Lung microvascular endothelial cell (primary cell): ENCODE measurements around the gene RPL37. TPM values are rescaled to one million over a fixed set of nuclear protein-coding genes. Genes with fewer than 3 reads are reported as not detected.
A peak's percentile ranks its signal among the peaks of the same experiment; 100 is the strongest.
"Not testable (repeated sequence)": the region's sequence is repeated elsewhere in the genome, so short reads cannot be mapped to it uniquely, and the experiment has no call there.

Source experiments
- DNase-seq, 2 donors: peaks; one replicate each; pipeline versions ENCODE4 v3.0.0 to v3.0.0-alpha.2; 2010; ENCODE audit warnings: low read depth in 2 of 2
- total RNA-seq: library from RNA; depleted of rRNA; stranded (reverse); fragments of >200 nt; gene quantifications from 2 replicates; pipeline ENCODE4 v1.2.1, GENCODE V29; 2014

RPL37 gene
- total RNA-seq, 1 donor from 2014 or later, result 2,944 TPM

- peak; percentile 64 to 74 for DNase-seq
Observed at GRCh38 chr5:40834391-40834848, 602 bp downstream of the RPL37 start.

GRCh38 chr5:40833712-40834229 is 1.3 kb downstream of the RPL37 start:
- DNase-seq, result no peak

- no peak for DNase-seq
Observed at GRCh38 chr5:40832345-40832744, 2.7 kb downstream of the RPL37 start.

GRCh38 chr5:40831346-40832210 is 3.4 kb downstream of the RPL37 start:
- no peak for DNase-seq

- no peak for DNase-seq
Observed at GRCh38 chr5:40829748-40830533, 5.1 kb downstream of the RPL37 start.

GRCh38 chr5:40828690-40829661 is 6.0 kb downstream of the RPL37 start:
- no peak for DNase-seq

- DNase-seq, result no peak
Observed at GRCh38 chr5:40828021-40828631, 6.9 kb downstream of the RPL37 start.

- DNase-seq, result no peak
Observed at GRCh38 chr5:40827188-40827977, 7.6 kb downstream of the RPL37 start.

- no peak for DNase-seq
Observed at GRCh38 chr5:40826489-40827187, 8.4 kb downstream of the RPL37 start.

- not testable (repeated sequence) for DNase-seq
Observed at GRCh38 chr5:40825461-40826043, 9.5 kb downstream of the RPL37 start.

- no peak for DNase-seq
Observed at GRCh38 chr5:40823459-40823858, 11.6 kb downstream of the RPL37 start.

- no peak for DNase-seq
Observed at GRCh38 chr5:40813698-40814281, 21.2 kb downstream of the RPL37 start.

GRCh38 chr5:40812125-40812524 is 22.9 kb downstream of the RPL37 start:
- no peak for DNase-seq

- DNase-seq, result no peak
Observed at GRCh38 chr5:40801771-40802562, 33.1 kb downstream of the RPL37 start.

GRCh38 chr5:40799258-40799657 is 35.8 kb downstream of the RPL37 start:
- DNase-seq, result no peak

- peak in 1 of 2 donors; percentile 67 for DNase-seq
Observed at GRCh38 chr5:40798801-40799210, 36.2 kb downstream of the RPL37 start.

GRCh38 chr5:40798012-40798800 is 36.8 kb downstream of the RPL37 start, which contains the start of gene PRKAA1:
Gene PRKAA1, minus strand, starts transcription at chr5:40798374. Its CDS starts 185 bp downstream, at chr5:40798189.
- DNase-seq, result peak; percentile 92 to 95
